HG03103 (cell line): ENCODE results near the gene LRRC15.

Experiments
- ATAC-seq: cut with Tn5 transposase; IDR thresholded peaks from one replicate; pipeline ENCODE4 v1.9.1; 2021; ENCODE audit warnings: low read depth; ENCODE audit not compliant: unreplicated experiment

The LRRC15 gene

GRCh38 chr3:194386648-194387047 is 17.1 kb upstream of the LRRC15 start:
- no peak for ATAC-seq

DNA sequence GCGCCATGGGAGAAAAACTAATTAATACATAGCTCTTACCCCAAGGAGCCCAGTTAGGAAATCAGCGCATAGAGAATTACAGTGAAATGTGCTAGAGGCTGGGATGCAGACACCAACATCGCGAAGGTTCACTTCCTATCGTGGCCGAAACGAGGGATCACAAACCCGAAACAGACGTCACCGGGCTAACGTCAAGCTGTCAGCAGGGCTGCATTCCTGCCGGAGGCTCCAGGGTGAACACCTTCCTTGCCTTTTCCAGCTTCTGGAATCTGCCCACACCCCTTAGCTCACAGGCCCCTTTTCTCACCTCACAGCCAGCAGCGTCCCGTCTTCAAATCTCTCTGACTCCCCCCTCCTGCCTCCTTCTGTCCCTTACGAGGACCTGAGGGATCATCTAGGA is 16.5 kb upstream of the LRRC15 start:
- ATAC-seq = no peak

- ATAC-seq = no peak
These were observed 15.0 kb upstream of the LRRC15 start for GRCh38 chr3:194384569-194385001.

DNA sequence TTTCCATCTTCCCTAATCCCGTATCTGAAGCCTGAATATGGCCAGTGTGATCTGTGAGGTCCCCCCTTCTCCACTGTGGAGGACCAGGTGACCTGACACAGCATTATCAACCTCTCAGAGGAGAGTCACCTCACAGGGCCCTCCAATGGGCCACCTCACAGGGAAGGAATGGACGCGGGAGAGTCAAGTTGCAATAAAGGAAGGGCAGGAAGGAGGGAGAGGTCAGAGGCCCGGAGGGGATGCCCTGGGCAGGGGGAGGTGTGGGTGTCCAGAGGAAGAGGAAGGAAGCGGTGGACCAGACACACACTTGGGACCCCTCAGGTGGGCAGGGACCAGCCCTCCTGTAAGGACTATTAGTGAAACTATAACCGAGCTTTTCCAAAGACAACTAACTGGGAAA is 14.6 kb upstream of the LRRC15 start:
- no peak for ATAC-seq

DNA sequence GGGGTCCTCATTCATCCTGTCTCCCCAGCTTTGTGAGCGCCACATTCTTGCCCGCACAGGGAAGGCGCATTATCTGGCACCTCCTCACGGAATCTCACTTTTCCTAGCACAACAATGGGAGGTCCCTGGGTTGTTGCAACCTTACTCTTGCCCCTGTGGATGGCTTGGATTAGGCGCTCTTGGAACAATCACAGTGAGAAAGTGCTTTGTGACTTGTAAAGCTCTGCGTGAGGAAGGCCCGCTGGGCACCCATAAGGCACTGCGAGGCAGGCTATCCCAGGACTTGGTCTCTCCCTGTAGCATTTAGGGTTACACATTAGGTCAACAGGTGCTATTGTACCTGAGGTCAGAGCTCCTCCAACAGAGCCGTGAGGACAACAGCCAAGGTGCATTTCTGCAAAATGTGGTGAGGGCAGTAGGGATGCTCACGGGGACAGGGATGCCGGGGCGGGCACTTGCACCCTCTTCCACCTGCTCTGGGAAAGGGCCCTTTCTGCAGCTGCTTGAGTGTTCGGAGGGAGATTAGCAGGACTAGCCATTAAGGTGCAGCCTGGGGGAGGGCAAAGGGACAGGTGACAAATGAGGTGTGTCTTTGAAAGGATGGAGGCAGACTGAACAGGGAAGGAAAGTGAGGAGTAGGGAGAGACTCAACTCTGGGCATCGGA is 13.9 kb upstream of the LRRC15 start:
- ATAC-seq = no peak

- ATAC-seq = no peak
These were observed 13.3 kb upstream of the LRRC15 start for GRCh38 chr3:194382892-194383223.

DNA sequence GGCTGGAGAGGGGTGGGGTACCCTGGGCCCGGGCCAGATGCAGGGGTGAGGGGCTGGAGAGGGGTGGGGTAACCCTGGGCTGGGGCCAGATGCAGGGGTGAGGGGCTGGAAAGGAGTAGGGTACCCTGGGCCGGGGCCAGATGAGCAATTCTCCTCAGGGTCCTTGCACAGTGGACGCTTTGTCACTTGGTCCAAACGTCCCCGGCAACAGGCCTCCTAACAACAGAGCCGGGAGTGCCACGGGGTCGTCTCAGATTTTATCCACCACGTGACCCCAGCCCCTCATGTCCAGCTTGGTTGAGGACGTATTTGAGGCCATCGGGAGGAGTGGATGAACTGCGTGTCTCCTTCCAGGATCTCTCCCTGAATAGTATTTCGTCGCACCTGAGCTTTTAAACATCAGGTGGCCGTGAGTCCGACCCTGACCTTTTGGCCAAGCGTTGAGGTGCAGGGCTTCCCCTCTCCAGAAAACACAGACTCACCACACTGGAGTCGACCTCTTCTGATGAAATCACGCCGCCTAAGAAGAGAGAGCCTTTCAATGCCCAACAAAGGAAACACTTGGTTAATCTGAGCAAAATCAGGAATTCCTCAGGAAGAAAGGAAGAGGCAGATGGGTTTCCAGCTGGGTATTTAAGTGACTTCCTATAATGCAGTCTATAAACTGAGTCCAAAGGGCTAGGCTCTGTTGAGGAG is 12.8 kb upstream of the LRRC15 start:
- ATAC-seq = no peak

GRCh38 chr3:194381460-194381875 is 11.9 kb upstream of the LRRC15 start:
- ATAC-seq = no peak

- ATAC-seq = no peak
These were observed 10.8 kb upstream of the LRRC15 start for GRCh38 chr3:194380326-194380725.

- ATAC-seq = no peak
These were observed 10.1 kb upstream of the LRRC15 start for GRCh38 chr3:194379651-194380050.

DNA sequence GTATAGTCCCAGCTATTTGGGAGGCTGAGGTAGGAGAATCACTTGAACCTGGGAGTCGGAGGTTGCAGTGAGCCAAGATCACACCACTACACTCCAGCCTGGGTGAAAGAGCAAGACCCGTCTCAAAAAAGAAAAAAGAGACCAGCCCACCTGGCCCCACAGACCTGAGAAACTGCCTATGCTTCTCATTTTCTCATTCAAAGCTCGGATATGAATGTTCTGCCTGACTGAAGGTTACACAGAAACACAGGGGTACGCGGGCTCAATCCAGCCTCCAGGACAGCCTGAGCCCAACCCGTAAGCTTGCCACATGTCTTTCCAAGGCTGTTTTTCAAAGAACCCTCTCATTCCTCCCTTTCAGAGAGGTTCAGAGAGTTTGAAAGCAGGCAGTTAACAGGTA is 9.7 kb upstream of the LRRC15 start:
- no peak for ATAC-seq

- ATAC-seq = no peak
These were observed 8.2 kb upstream of the LRRC15 start for GRCh38 chr3:194377708-194378107.

DNA sequence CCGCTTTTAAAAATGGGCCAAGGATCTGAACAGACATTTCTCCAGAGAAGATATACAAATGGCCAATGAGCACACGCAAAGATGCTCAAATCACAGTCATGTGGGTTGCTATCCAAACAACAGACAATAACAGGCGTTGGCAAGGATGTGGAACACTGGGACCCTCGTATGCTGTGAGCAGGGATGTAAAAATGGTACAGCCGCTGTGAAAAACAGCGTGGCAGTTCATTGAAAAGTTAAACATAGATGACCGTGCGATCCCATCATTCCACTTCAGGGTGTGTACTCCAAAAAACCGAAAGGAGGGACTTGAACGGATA is 6.7 kb upstream of the LRRC15 start:
- ATAC-seq = no peak

DNA sequence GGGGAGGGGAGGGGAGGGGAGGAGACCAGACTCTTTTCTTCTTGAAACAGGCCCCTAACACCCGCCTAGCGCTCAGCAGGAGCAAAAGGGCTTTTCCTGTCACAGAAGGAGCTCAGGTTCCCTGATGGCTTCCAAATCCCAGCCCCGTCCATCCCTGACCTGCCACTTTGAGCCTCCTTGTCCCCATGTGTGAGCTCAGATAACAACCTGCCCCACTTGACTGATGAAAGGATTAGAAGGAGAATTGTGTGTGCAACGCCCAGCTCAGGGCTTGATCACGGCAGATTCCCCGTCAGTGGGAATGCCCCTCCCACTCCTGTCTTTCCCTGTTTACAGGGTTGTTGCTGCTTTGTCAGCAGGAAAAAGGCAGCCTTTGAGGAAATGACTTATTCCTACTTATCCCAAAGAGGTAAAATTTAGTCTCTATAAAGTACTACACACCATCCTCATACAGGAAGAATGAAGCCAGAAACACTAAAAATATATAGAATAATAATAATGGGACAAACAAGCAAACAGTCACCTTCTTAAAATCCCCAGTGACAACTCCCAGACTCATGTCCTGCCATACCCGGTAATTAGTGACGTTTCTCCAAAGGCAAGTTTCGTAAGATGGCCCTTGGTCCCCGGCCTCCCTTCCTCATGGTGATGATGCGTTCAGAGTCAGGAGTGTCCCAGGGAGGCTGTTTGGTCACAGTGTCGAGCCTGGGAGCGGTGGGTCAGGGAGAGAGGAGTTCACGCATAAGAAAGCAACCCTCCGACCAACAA is 6.1 kb upstream of the LRRC15 start:
- ATAC-seq = no peak

GRCh38 chr3:194374935-194375334 is 5.4 kb upstream of the LRRC15 start:
- ATAC-seq = no peak

GRCh38 chr3:194373899-194374298 is 4.4 kb upstream of the LRRC15 start:
- ATAC-seq = no peak

DNA sequence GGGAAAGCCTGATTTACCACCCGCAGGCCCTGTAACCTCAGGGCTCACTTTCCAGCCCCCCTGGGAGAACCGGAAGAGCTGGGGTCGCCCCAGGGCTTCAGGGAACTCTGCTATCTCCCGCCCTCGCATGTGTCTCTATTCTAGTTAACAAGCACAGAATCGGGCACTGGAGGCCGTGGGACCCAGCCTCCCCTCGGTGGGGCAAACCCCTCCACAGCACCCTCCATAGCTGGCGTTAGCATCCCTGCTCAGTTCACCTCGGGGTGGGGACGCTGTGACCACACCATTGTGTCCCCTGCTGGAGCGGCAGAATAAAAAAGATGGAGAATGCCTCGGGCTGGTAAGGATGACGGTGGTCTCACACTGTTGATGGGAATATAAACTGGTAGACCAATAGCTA is 3.5 kb upstream of the LRRC15 start:
- ATAC-seq = no peak

- ATAC-seq = no peak
These were observed 1.2 kb upstream of the LRRC15 start for GRCh38 chr3:194370753-194371152.

DNA sequence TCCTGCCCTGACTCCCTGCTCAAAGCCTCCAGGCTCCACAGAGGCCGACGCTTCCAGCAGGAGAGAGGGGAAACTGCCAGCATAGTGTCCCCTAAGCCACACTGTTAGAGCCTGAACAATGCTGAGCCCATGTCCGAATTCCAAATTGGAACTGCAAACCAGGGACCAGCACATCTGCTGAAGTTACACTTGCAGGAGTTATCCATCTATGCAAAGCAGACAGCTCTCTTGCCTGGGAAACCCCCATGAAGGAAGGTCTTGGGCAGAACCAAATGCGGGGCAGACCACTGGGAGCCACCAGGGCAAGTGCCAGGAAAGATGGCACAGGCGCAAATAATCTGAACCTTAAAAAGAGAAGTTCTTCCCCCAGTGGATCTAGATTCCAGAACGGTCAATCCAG is 625 bp downstream of the LRRC15 start:
- ATAC-seq = no peak

DNA sequence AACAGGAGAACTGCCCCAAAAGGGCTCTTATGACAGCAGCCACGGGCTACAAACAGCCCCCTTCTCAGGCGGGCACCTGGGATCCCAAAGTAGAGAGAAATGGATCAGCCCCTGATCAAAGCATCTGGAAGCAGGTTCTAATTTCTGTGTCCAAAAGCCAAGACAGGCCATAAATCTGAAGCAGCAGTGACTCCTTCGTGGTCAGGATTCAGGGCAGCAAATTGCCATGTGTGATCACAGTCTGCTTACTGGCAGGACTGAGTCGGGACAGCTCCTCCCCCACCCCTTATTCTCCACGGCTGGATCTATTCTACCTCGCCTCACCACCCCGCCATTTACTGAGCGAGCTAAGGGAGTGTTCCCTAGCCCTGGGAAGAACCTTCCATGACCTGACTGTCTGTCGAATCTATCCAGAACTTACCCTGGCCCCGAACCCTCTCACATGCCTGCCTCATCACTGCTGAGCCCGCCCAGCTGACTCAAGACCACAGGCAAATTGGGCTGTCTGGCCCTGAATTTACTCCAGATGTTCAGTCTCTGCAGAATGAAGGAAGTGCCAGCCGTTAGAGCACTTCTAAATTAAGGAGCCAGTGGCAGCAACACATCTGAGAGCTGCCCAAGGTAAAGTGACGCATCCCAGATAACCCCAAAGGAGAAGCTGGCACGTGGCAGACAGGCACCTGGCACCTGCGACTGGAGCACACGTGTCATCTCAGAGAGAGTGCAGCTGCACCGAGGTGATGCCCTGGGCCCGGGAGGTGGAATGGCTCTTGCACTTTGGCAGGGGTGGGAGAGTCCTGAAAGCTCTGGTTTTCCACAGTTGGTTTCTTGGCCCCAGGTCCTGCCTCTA is 1.3 kb downstream of the LRRC15 start:
- no peak for ATAC-seq

- ATAC-seq = no peak
These were observed 3.5 kb downstream of the LRRC15 start for GRCh38 chr3:194365978-194366490.
